AG04449 (cell line): ENCODE data around the gene GRM4.

ENCODE experiments used
- CTCF ChIA-PET: fragments of 350-600 bp; formaldehyde crosslinking; extraction: SDS; loops from one replicate; lab custom pipeline; 2021; ENCODE audit warnings: antibody characterized with exemption; lab: Yijun Ruan, JAX
- POLR2A ChIA-PET: fragments of 400-600, 350-600 bp; formaldehyde crosslinking; extraction: SDS; loops from one replicate; lab custom pipeline; 2020; ENCODE audit warnings: antibody characterized with exemption, inconsistent platforms; lab: Yijun Ruan, JAX
- DNase-seq: peaks from one replicate; pipeline ENCODE4 v3.0.0-alpha.2; 2010; ENCODE audit warnings: low read depth, low spot score
- H3K4me3 ChIP-seq: 2 replicates; pipeline ENCODE4 v1.5.1; 2011; ENCODE audit warnings: low read depth, mild to moderate bottlenecking, control low read depth, low read length
- TF ChIP-seq, protein P1 (sequence below): IDR thresholded peaks from one replicate; pipeline ENCODE4 v1.5.1; 2011; ENCODE audit warnings: mild to moderate bottlenecking, moderate library complexity, low read length, control low read depth, inconsistent platforms; ENCODE audit not compliant: insufficient read depth; ENCODE audit errors: missing control alignments

Gene GRM4

DNA sequence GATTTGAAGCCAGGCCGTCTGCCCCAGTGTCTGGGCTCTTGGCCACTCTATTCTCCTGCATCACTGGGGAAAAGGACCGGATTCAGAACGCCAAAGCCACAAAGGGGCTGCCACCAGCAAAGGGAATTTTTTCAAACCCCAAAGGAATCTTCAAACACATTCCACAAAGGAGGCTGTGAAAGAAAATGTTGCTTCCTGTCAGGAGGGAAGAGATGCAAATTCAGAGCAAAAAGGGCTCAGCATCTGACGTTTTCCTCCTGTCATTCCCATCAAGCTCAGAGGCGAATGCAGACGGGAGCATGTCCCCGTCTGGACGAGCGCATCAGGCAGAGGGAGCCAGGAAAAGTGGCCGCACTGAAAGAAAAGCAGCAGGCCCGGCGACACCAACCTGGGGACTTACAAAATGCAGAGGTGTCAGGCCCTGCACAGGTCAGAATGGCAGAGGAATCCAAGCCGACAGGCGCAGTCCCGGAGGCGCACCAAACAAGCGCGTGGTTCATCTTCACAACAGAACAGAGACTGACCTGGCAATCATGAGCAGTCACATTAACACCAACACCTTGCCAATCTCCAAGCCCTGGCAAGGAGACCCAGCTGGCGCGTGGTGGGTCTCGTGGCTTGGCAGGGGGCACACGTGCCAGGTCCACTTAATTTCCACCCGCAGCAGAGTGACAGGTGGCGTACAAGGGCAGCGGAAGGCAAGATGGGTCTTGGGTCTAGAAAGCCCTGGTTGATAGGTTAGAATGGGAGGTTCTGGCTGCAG lies 62.8 kb downstream of the GRM4 start:
- TF ChIP-seq, protein P1, sequence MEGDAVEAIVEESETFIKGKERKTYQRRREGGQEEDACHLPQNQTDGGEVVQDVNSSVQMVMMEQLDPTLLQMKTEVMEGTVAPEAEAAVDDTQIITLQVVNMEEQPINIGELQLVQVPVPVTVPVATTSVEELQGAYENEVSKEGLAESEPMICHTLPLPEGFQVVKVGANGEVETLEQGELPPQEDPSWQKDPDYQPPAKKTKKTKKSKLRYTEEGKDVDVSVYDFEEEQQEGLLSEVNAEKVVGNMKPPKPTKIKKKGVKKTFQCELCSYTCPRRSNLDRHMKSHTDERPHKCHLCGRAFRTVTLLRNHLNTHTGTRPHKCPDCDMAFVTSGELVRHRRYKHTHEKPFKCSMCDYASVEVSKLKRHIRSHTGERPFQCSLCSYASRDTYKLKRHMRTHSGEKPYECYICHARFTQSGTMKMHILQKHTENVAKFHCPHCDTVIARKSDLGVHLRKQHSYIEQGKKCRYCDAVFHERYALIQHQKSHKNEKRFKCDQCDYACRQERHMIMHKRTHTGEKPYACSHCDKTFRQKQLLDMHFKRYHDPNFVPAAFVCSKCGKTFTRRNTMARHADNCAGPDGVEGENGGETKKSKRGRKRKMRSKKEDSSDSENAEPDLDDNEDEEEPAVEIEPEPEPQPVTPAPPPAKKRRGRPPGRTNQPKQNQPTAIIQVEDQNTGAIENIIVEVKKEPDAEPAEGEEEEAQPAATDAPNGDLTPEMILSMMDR, result no peak
- ChIA-PET POLR2A (no interaction called here), CTCF (interaction anchor here (0.6 to 0.8 kb wide), 2 partner anchors 339 to 657 kb away, joined by 3 read pairs; no protein-coding TSS in a partner anchor)
- DNase-seq, result no peak
- H3K4me3 ChIP-seq, result no peak overlapping the region

DNA sequence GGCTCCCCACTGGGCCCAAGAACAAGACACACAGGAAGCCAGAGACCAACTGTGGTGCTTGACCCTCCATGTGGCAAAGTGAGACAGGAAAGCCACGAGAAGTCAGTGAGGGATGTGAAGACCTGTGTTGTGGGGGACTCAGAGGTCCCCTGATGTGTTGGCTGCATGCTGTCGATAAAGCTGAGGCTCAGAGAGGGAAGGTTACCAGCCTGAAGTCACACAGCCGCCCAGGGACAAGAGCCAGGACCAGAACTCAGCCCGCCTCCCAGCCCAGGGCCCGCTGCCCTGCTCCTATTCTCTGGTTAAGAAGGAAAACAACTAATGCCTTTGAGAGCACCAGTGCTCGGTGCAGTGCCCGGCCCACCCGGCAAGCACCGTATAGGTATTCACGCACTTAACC lies 63.5 kb downstream of the GRM4 start:
- TF ChIP-seq, protein P1, result no peak
- CTCF ChIA-PET, result interaction anchor here (0.6 to 0.8 kb wide), 2 partner anchors 339 to 657 kb away, joined by 3 read pairs; no protein-coding TSS in a partner anchor
- DNase-seq, result no peak
- POLR2A ChIA-PET, result no interaction called here
- no peak overlapping the region for H3K4me3 ChIP-seq

DNA sequence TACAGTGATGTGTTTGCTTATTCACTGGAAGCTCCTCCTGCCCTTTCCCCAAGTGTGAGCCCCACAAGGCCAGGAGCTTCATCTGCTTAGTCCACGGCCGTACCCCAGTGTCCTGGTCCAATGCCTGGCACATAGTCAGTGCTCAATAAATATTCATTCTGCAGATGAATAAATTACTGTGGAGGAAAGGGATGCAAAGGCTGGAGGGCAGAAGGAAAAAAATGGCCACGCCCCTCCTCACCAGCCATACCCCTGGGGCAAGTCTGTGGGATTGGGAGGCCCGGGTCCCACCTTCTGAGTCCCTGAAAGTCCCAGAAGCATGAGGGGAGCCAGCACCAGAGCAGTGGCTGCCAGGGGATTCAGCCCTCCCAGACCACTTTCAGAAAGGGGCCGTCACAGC lies 65.5 kb downstream of the GRM4 start:
- CTCF ChIA-PET, result interaction anchor here (0.9 to 1.1 kb wide), 2 partner anchors 13 to 25 kb away, joined by 3 to 4 read pairs; no protein-coding TSS in a partner anchor
- TF ChIP-seq, protein P1, result no peak
- no peak for DNase-seq
- POLR2A ChIA-PET, result no interaction called here
- no peak overlapping the region for H3K4me3 ChIP-seq

DNA sequence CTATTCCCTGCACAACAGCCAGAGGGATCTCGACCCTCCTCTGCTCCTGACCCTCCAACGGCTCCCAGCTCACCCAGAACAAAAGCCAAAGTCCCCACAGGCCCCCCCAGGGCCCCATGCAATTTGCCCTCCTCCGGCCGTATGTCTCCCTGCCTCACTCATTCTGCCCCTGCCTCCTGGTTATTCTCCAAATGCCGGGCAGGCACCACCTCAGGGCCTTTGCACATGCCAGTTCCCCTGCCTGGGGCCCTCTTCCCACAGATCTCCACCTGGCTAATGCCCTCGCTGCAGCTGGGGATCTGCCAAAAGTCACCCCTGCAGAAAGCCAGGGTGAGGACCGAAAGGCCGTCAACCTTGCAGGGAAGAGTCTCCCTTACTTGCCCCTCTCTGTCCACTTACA lies 66.0 kb downstream of the GRM4 start:
- no peak overlapping the region for H3K4me3 ChIP-seq
- CTCF ChIA-PET, result interaction anchor here (0.9 to 1.1 kb wide), 2 partner anchors 13 to 25 kb away, joined by 3 to 4 read pairs; no protein-coding TSS in a partner anchor
- DNase-seq, result no peak
- TF ChIP-seq, protein P1, result no peak
- POLR2A ChIA-PET, result no interaction called here

DNA sequence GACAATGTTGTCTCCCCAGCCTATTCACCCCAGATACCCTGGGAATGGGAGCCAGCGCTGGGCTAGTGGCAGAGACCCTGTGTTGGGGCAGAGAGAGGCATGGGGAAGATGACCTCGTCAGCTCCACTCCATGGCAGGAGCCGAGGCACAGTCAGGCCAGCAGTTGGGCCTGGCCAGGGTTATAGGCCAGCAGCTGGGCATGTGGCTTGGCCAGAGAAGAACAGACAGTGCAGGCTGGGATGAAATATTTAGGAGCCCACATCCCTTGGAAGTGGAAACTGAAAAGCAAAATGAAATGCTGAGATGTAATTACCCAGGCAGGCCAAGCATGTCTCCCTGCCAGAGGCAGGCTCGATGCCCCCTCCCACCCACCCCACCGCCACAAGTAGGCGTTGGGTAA lies 70.0 kb downstream of the GRM4 start:
- DNase-seq, result no peak
- TF ChIP-seq, protein P1, result no peak
- no peak overlapping the region for H3K4me3 ChIP-seq
- POLR2A ChIA-PET, result no interaction called here
- CTCF ChIA-PET, result interaction anchor here (1.0 kb wide), 1 partner anchor 21 kb away, joined by 4 read pairs; no protein-coding TSS in a partner anchor

DNA sequence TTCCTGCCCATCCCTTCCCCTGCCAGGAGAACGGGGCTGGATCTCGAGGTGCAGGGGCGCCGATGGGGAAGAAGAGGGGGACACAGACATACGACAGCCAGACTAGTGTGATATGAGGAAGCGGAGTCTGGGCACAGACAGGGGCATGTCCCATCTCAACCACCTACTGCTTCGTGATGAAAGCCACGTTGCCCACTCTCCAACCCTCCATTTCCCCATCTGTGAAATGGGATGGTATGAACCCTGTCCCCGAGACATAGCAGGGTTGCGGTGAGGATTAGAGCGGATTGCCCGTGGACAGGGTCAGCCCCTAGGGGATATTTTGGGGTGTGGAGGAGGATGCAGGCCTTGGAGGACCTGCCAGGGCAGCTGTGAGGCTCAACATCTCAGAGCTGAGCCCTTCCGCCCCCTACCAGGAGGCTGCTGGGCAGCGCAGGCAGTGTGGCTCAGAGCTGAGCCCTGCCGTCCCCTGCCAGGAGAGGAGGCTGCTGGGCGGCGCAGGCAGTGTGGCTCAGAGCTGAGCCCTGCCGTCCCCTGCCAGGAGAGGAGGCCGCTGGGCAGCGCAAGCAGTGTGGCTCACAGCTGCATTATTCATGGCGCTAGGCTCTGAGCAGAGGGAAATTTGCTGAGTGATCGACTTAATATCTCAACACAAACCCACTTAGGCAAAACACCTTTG lies 71.7 kb downstream of the GRM4 start:
- no peak for DNase-seq
- ChIA-PET POLR2A (no interaction called here), CTCF (no interaction called here)
- H3K4me3 ChIP-seq, result no peak overlapping the region
- TF ChIP-seq, protein P1, result no peak
